AG04450 (cell line): ENCODE results near the gene MIPOL1. TPM values are rescaled to one million over a fixed set of nuclear protein-coding genes. Genes with fewer than 3 reads are reported as not detected.

Experiments
- CTCF ChIA-PET: fragments of 300-600, 350-600 bp; formaldehyde crosslinking; extraction: SDS; loops from one replicate; lab custom pipeline; 2022; ENCODE audit warnings: antibody characterized with exemption, inconsistent platforms; lab: Charles Lee
- POLR2A ChIA-PET: fragments of 350-600 bp; formaldehyde crosslinking; extraction: SDS; loops from one replicate; lab custom pipeline; 2021; ENCODE audit warnings: antibody characterized with exemption, inconsistent platforms; lab: Yijun Ruan, JAX
- DNase-seq: peaks from one replicate; pipeline ENCODE4 v3.0.0-alpha.2; 2011; ENCODE audit warnings: low read depth, low spot score
- H3K27ac ChIP-seq: one replicate; pipeline ENCODE4 v1.5.1; 2012; ENCODE audit warnings: low read depth, low read length, control low read depth
- H3K27me3 ChIP-seq: one replicate; pipeline ENCODE4 v1.6.0; 2012; ENCODE audit warnings: low read length; ENCODE audit not compliant: control insufficient read depth, insufficient read depth
- H3K4me3 ChIP-seq: 2 replicates; pipeline ENCODE4 v1.5.1; 2011; ENCODE audit warnings: mild to moderate bottlenecking, low read depth, low read length, control low read depth
- H3K9me3 ChIP-seq: 2 replicates; pipeline ENCODE4 v1.5.1; 2012; ENCODE audit warnings: low read length; ENCODE audit not compliant: control insufficient read depth, insufficient read depth
- polyA plus RNA-seq: library from polyadenylated mRNA; depleted of rRNA; stranded (reverse); fragments of >200 nt; gene quantifications from 2 replicates; pipeline ENCODE4 v1.2.3, GENCODE V29; 2011
- TF ChIP-seq, protein P1 (sequence below): IDR thresholded peaks from 2 replicates; pipeline ENCODE4 v1.5.1; 2011; ENCODE audit warnings: low read depth, low read length, control low read depth, inconsistent platforms

The MIPOL1 gene
- polyA plus RNA-seq, 1 experiment: 7.0 TPM

DNA sequence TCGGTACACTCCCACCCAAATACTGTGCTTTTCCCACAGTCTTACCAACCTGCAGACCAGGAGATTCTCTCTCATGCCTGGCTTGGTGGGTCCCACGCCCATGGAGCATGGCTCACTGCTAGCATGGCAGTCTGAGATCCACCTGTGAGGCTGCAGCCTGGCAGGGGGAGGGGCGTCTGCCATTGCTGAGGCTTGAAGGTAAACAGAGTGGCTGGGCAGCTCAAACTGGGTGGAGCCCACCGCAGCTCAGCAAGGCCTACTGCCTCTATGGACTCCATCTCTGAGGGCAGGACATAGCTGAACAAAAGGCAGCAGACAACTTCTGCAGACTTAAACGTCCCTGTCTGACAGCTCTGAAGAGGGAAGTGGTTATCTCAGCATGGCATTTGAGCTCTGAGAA, 304.1 kb downstream of the MIPOL1 start:
- Histone ChIP-seq H3K27ac (no peak overlapping the region), H3K27me3 (no peaks in the 10 kb centered on the region), H3K4me3 (no peak overlapping the region), H3K9me3 (no peaks in the 10 kb centered on the region)
- ChIA-PET POLR2A (no interaction called here), CTCF (no interaction called here)
- TF ChIP-seq, protein P1, sequence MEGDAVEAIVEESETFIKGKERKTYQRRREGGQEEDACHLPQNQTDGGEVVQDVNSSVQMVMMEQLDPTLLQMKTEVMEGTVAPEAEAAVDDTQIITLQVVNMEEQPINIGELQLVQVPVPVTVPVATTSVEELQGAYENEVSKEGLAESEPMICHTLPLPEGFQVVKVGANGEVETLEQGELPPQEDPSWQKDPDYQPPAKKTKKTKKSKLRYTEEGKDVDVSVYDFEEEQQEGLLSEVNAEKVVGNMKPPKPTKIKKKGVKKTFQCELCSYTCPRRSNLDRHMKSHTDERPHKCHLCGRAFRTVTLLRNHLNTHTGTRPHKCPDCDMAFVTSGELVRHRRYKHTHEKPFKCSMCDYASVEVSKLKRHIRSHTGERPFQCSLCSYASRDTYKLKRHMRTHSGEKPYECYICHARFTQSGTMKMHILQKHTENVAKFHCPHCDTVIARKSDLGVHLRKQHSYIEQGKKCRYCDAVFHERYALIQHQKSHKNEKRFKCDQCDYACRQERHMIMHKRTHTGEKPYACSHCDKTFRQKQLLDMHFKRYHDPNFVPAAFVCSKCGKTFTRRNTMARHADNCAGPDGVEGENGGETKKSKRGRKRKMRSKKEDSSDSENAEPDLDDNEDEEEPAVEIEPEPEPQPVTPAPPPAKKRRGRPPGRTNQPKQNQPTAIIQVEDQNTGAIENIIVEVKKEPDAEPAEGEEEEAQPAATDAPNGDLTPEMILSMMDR: no peak
- no peak for DNase-seq

DNA sequence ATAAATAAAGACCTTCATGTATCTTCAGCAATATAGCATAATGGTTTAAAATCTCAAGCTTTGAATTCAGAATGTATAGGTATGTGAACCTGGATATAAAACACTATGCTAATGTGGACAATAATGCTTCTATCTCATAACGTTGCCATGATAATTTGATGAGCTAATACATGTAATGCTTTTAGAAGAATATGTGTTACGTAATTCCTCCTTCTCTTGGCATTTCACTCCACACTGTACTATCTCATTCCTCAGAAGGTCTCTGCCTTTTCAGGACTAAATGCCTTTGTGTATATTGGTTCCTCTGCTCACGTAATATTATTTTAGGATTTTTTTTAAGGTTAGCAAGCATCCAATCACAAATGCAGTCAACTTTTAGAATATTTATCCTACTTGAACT, 310.8 kb downstream of the MIPOL1 start:
- CTCF ChIA-PET: no interaction called here
- TF ChIP-seq, protein P1: no peak

DNA sequence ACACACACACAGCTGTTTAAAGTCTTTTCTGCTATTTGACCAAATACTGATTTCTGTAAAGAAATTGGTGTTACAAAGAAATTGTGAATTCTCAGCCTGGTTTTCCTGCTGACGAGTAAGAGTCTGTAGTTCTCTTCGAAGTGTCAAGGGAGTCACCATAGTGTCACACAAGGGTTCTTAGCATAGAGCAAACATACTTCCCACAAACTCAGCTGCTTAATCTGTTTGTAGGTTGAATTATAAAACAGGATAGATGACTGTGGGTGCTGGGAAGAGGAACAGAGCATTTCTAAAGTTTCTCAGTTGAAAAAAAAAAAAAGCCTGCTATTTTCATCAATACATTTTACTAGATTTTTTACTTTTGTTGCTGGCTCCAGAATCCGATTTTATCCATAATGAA, 314.4 kb downstream of the MIPOL1 start:
- no peaks in the 10 kb centered on the region for H3K9me3 ChIP-seq
- no peak overlapping the region for H3K27ac ChIP-seq
- ChIA-PET POLR2A (no interaction called here), CTCF (no interaction called here)
- TF ChIP-seq, protein P1: no peak
- H3K27me3 ChIP-seq: no peaks in the 10 kb centered on the region
- no peak overlapping the region for H3K4me3 ChIP-seq
- DNase-seq: no peak

More for the DNA sequence above, 310.8 kb downstream of the MIPOL1 start:
- Histone ChIP-seq H3K27me3 (no peaks in the 10 kb centered on the region), H3K4me3 (no peak overlapping the region), H3K27ac (no peak overlapping the region), H3K9me3 (no peaks in the 10 kb centered on the region)
- no peak for DNase-seq
- POLR2A ChIA-PET: no interaction called here

DNA sequence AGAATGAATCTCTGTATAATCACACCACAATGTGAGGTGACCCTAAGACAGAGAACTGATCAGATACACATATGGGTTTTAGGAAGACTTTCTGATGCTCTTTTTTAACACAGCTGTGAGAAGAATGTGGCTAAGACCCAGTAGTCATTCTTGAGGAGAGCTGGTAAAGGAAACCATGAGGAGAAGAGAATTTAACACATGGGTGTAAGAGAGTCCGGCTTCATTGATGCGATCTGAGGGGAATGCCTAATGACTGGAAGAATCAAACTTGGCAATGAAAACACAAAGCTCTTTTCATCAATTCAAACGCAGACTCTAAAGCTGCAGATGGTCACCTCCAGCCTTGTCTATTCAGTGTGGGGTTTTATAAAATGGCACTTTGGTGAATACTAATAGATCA, 318.0 kb downstream of the MIPOL1 start:
- CTCF ChIA-PET: no interaction called here
- DNase-seq: no peak
- Histone ChIP-seq H3K27me3 (no peaks in the 10 kb centered on the region), H3K27ac (no peak overlapping the region), H3K4me3 (no peak overlapping the region), H3K9me3 (no peaks in the 10 kb centered on the region)
- TF ChIP-seq, protein P1: no peak
- POLR2A ChIA-PET: no interaction called here

DNA sequence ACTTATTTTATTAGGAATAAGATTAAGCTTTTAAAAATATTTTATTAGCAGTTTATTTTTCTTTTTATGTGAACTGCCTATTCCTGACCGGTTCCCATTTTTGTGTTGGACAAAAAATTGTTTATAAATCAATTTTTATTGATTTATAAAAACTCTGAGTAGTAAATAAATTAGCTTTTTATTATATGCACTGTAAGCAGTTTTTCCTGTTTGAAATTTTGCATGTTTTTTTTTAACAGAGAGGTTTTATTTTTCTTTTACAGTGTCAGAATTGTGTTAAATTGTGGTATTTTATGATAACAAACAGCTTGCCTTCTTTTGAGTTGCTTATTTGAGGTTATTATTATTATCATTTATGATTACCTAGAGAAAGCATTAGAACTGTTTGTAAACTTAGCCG, 329.3 kb downstream of the MIPOL1 start:
- CTCF ChIA-PET: no interaction called here
- H3K9me3 ChIP-seq: no peaks in the 10 kb centered on the region
- no peak overlapping the region for H3K27ac ChIP-seq
- H3K27me3 ChIP-seq: no peaks in the 10 kb centered on the region
- TF ChIP-seq, protein P1: no peak
- no peak overlapping the region for H3K4me3 ChIP-seq
- POLR2A ChIA-PET: no interaction called here
- DNase-seq: no peak
